Thyroid gland (tissue), 4 donors: ENCODE data around the gene CCNT1. TPM values are rescaled to one million over a fixed set of nuclear protein-coding genes. Genes with fewer than 3 reads are reported as not detected.

Source experiments
- DNase-seq, 2 donors: peaks; one replicate each; pipeline ENCODE4 v3.0.0-alpha.2; 2019
- H3K27ac ChIP-seq, 3 donors: fragments of 200-600 bp; sonication (generic); 1 replicate in 2 of 3; 2 replicates in 1 of 3; pipeline ENCODE4 v1.5.1; 2016 to 2019; ENCODE audit warnings: mild to moderate bottlenecking in 1 of 3, moderate library complexity in 1 of 3
- H3K27me3 ChIP-seq: fragments of 200-600 bp; sonication (generic); one replicate; pipeline ENCODE4 v1.5.1; 2019
- H3K36me3 ChIP-seq, 2 donors: fragments of 200-600 bp; sonication (generic); one replicate each; pipeline ENCODE4 v1.5.1; 2016 to 2019
- H3K4me1 ChIP-seq, 2 donors: fragments of 200-600 bp; sonication (generic); one replicate each; pipeline ENCODE4 v1.5.1; 2017 to 2019
- H3K4me3 ChIP-seq, 3 donors: fragments of 200-600 bp; sonication (generic); replicated peaks in 1 of 3; 1 replicate in 2 of 3; 2 replicates in 1 of 3; pipeline ENCODE4 v1.5.1; 2016; ENCODE audit warnings: mild to moderate bottlenecking in 1 of 3
- H3K9me3 ChIP-seq: fragments of 200-600 bp; sonication (generic); one replicate; pipeline ENCODE4 v1.5.1; 2017
- CTCF ChIP-seq, 6 experiments: fragments of 200-600 bp in 3 of 6; fragments of 450-650 bp in 3 of 6; sonication (generic) in 3 of 6; IDR thresholded peaks; one replicate each; pipeline ENCODE4 v1.5.1; 2016 to 2019; ENCODE audit warnings: antibody characterized with exemption in 6 of 6, mild to moderate bottlenecking in 2 of 6, inconsistent platforms in 1 of 6, moderate library complexity in 1 of 6
- POLR2A ChIP-seq, 2 donors: fragments of 450-650 bp; IDR thresholded peaks; one replicate each; pipeline ENCODE4 v1.6.1; 2017; ENCODE audit warnings: antibody characterized with exemption in 2 of 2, mild to moderate bottlenecking in 2 of 2, moderate library complexity in 1 of 2
- WGBS, 2 donors: methylation state at CpG; one replicate each; pipeline ENCODE4 v1.1.5; 2017; 5-methylcytosine and 5-hydroxymethylcytosine counted together
- intact Hi-C: fragments of 100-400 bp; cut with DNase I; formaldehyde crosslinking; loops from one replicate; pipeline ENCODE4 v1.15.1; 2023
- total RNA-seq, 4 donors: library from RNA; depleted of rRNA; stranded (reverse); fragments of >200 nt; gene quantifications; one replicate each; pipeline ENCODE4 v1.2.3, GENCODE V29; 2016

Gene CCNT1
- total RNA-seq, 4 donors from 2014 or later = 24.0 to 43.1 (median 40.6) TPM

- Histone ChIP-seq H3K4me3 (no peak overlapping the region), H3K27ac (no peak overlapping the region), H3K4me1 (no peaks in the 10 kb centered on the region), H3K27me3 (no peaks in the 10 kb centered on the region), H3K36me3 (peaks cover 33 to 40% of the 10 kb centered on the region in 2 donors), H3K9me3 (no peaks in the 10 kb centered on the region)
- 83 to 86% methylated on average over 4 of the region's 4 CpGs for WGBS, 2 donors
- no peak for TF ChIP-seq POLR2A (IDR thresholded peaks at IDR 0.05)
- TF ChIP-seq CTCF (IDR thresholded peaks at IDR 0.05) = no peak
- intact Hi-C loops = no loop called here
- DNase-seq = no peak
These were observed 25.5 kb downstream of the CCNT1 start for GRCh38 chr12:48690990-48691389.

GRCh38 chr12:48690436-48690835, 26.1 kb downstream of the CCNT1 start:
- H3K36me3 ChIP-seq = peaks cover 28 to 34% of the 10 kb centered on the region in 2 donors

GRCh38 chr12:48688836-48689235, 27.7 kb downstream of the CCNT1 start:
- intact Hi-C loops = no loop called here
- no peak overlapping the region for H3K4me3 ChIP-seq
- WGBS, 2 donors = 55 to 56% methylated on average over 1 of the region's 1 CpG
- H3K27ac ChIP-seq = no peak overlapping the region
- H3K36me3 ChIP-seq = peaks cover 17 to 18% of the 10 kb centered on the region in 2 donors
- DNase-seq = no peak
- no peaks in the 10 kb centered on the region for H3K27me3 ChIP-seq
- TF ChIP-seq CTCF (IDR thresholded peaks at IDR 0.05) (no peak), POLR2A (IDR thresholded peaks at IDR 0.05) (no peak)
- H3K4me1 ChIP-seq = no peaks in the 10 kb centered on the region
- H3K9me3 ChIP-seq = no peaks in the 10 kb centered on the region

More at GRCh38 chr12:48690436-48690835, 26.1 kb downstream of the CCNT1 start:
- no peak overlapping the region for H3K27ac ChIP-seq
- no peak overlapping the region for H3K4me3 ChIP-seq
- intact Hi-C loops = no loop called here
- no peaks in the 10 kb centered on the region for H3K9me3 ChIP-seq
- no peaks in the 10 kb centered on the region for H3K4me1 ChIP-seq
- DNase-seq = no peak
- TF ChIP-seq CTCF (IDR thresholded peaks at IDR 0.05) (no peak), POLR2A (IDR thresholded peaks at IDR 0.05) (no peak)
- 90 to 98% methylated on average over 4 of the region's 4 CpGs for WGBS, 2 donors
- no peaks in the 10 kb centered on the region for H3K27me3 ChIP-seq

GRCh38 chr12:48687592-48687991, 28.9 kb downstream of the CCNT1 start:
- WGBS, 2 donors = 93 to 94% methylated on average over 4 of the region's 4 CpGs
- Histone ChIP-seq H3K4me3 (no peak overlapping the region), H3K9me3 (no peaks in the 10 kb centered on the region), H3K4me1 (peaks cover 0 to 2% of the 10 kb centered on the region in 2 donors), H3K27me3 (no peaks in the 10 kb centered on the region), H3K27ac (no peak overlapping the region), H3K36me3 (peaks cover 4 to 6% of the 10 kb centered on the region in 2 donors)
- no peak for TF ChIP-seq CTCF (IDR thresholded peaks at IDR 0.05)
- no peak for TF ChIP-seq POLR2A (IDR thresholded peaks at IDR 0.05)
- no peak for DNase-seq
- intact Hi-C loops = no loop called here

GRCh38 chr12:48686615-48687334, 29.7 kb downstream of the CCNT1 start:
- Histone ChIP-seq H3K36me3 (peaks cover 4% of the 10 kb centered on the region in 2 donors), H3K27ac (no peak overlapping the region), H3K4me1 (peaks cover 0 to 3% of the 10 kb centered on the region in 2 donors), H3K9me3 (no peaks in the 10 kb centered on the region), H3K4me3 (no peak overlapping the region), H3K27me3 (no peaks in the 10 kb centered on the region)
- intact Hi-C loops = no loop called here
- DNase-seq = no peak
- TF ChIP-seq CTCF (IDR thresholded peaks at IDR 0.05) (no peak), POLR2A (IDR thresholded peaks at IDR 0.05) (no peak)
- 87% methylated on average over 6 of the region's 6 CpGs for WGBS, 2 donors
